T-cell (primary cell): ENCODE data around the gene BHLHA9. TPM values are rescaled to one million over a fixed set of nuclear protein-coding genes. Genes with fewer than 3 reads are reported as not detected.

Experiments
- ATAC-seq, 4 experiments: fragments of 200-7000 bp in 3 of 4; fragments of 150-1000 bp in 1 of 4; cut with Tn5 transposase; replicated peaks in 1 of 4; 1 replicate in 3 of 4; 2 replicates in 1 of 4; pipeline ENCODE4 v1.10.0; 2021; ENCODE audit warnings: moderate library complexity in 3 of 4, mild to moderate bottlenecking in 2 of 4, moderate number of reproducible peaks in 1 of 4
- CTCF ChIA-PET, 2 donors: fragments of 300-600 bp; sonication (Branson Sonifier 250); formaldehyde crosslinking; loops; one replicate each; lab custom pipeline; 2022; ENCODE audit warnings: antibody characterized with exemption in 2 of 2; lab: Charles Lee
- POLR2A ChIA-PET, 2 donors: fragments of 300-600 bp; sonication (Branson Sonifier 250); formaldehyde crosslinking; loops; one replicate each; lab custom pipeline; 2022; ENCODE audit warnings: antibody characterized with exemption in 2 of 2; lab: Charles Lee
- DNase-seq, 35 experiments: peaks; one replicate each; pipeline versions ENCODE4 v3.0.0 to v3.0.0-alpha.2; 2013 to 2023
- H3K27ac ChIP-seq: one replicate; pipeline ENCODE4 v1.5.1; 2013; ENCODE audit warnings: low read length
- H3K27me3 ChIP-seq, 2 experiments: replicated peaks in 1 of 2; 1 replicate in 1 of 2; 2 replicates in 1 of 2; pipeline versions ENCODE4 v1.6.1 to v1.7.0; 2013; ENCODE audit warnings: low read length in 1 of 2, mixed read lengths in 1 of 2; ENCODE audit not compliant: control insufficient read depth in 2 of 2, insufficient read depth in 2 of 2; ENCODE audit errors: extremely low read depth in 1 of 2
- H3K36me3 ChIP-seq, 2 donors: 1 replicate in 1 of 2; 2 replicates in 1 of 2; pipeline versions ENCODE4 v1.6.1 to v1.7.0; 2013; ENCODE audit warnings: low read length in 1 of 2; ENCODE audit not compliant: control insufficient read depth in 2 of 2, insufficient read depth in 1 of 2; ENCODE audit errors: extremely low read depth in 1 of 2
- H3K4me1 ChIP-seq, 2 experiments: 1 replicate in 1 of 2; 2 replicates in 1 of 2; pipeline versions ENCODE4 v1.6.1 to v1.7.0; 2013; ENCODE audit warnings: low read length in 2 of 2, mixed read lengths in 1 of 2; ENCODE audit not compliant: insufficient read depth in 2 of 2, control insufficient read depth in 1 of 2; ENCODE audit errors: extremely low read depth in 1 of 2
- H3K4me3 ChIP-seq, 2 donors: 1 replicate in 1 of 2; 2 replicates in 1 of 2; pipeline versions ENCODE4 v1.5.1 to v1.7.0; 2013; ENCODE audit warnings: mild to moderate bottlenecking in 2 of 2, low read length in 1 of 2, moderate library complexity in 1 of 2; ENCODE audit not compliant: control insufficient read depth in 1 of 2; ENCODE audit errors: extremely low read depth in 1 of 2
- H3K9me3 ChIP-seq: 2 replicates; pipeline ENCODE4 v1.7.0; 2013
- H3K27ac Mint-ChIP-seq, 2 donors: one replicate each; pipeline ENCODE4 v1.8.0; 2020 to 2021; ENCODE audit warnings: mild to moderate bottlenecking in 2 of 2, mixed read lengths in 2 of 2
- H3K27me3 Mint-ChIP-seq, 2 donors: one replicate each; pipeline ENCODE4 v1.8.0; 2021 to 2022; ENCODE audit warnings: mixed read lengths in 2 of 2
- H3K36me3 Mint-ChIP-seq: one replicate; pipeline ENCODE4 v1.8.0; 2021; ENCODE audit warnings: mixed read lengths
- H3K4me1 Mint-ChIP-seq, 3 donors: one replicate each; pipeline ENCODE4 v1.8.0; 2020 to 2022; ENCODE audit warnings: mixed read lengths in 3 of 3, mild to moderate bottlenecking in 1 of 3
- H3K4me3 Mint-ChIP-seq, 3 donors: one replicate each; pipeline ENCODE4 v1.8.0; 2020 to 2022; ENCODE audit warnings: mild to moderate bottlenecking in 3 of 3, mixed read lengths in 3 of 3, moderate library complexity in 3 of 3
- H3K9me3 Mint-ChIP-seq, 3 donors: one replicate each; pipeline ENCODE4 v1.8.0; 2020 to 2022; ENCODE audit warnings: mixed read lengths in 3 of 3
- WGBS: methylation state at CpG from one replicate; pipeline ENCODE4 v1.1.5; 2013; ENCODE audit warnings: missing lambda C conversion rate; ENCODE audit not compliant: insufficient coverage; 5-methylcytosine and 5-hydroxymethylcytosine counted together
- total RNA-seq, 35 experiments: library from RNA in 6 of 35; stranded (reverse) in 6 of 35; fragments of 120-200 nt in 1 of 35; gene quantifications; one replicate each; pipeline versions ENCODE4 v1.2.1 to v1.2.4 and lab custom pipeline; 2013 to 2026

BHLHA9 gene
- not detected for total RNA-seq
- total RNA-seq (2013): not detected
- total RNA-seq (lab: John Stamatoyannopoulos, UW): 0 to 0.05 (median 0) reads per million in 29 experiments

DNA sequence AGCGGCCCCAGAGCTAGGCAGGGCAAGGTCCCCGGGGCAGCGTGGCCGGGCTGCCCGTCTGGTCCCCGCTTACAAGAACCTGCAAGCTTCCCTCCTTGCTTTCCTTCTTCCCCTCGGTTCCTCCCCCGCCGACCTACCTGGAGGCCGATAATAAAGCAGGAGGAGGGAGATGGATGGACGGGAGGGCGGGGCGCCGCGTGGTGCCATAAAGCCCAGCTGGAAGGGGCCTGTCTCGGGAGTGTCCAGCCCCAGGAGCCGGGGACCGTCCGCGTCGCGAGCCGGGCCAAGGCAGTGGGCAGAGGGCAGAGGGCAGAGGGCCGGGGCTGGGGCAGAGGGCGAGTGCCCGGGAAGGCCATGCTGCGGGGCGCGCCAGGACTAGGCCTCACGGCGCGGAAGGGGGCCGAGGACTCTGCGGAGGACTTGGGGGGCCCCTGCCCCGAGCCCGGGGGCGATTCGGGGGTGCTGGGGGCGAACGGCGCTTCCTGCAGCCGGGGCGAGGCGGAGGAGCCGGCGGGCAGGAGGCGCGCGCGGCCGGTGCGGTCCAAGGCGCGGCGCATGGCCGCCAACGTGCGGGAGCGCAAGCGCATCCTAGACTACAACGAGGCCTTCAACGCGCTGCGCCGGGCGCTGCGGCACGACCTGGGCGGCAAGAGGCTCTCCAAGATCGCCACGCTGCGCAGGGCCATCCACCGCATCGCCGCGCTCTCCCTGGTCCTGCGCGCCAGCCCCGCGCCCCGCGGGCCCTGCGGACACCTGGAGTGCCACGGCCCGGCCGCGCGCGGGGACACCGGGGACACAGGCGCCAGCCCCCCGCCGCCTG is at the start of gene BHLHA9:
BHLHA9 (plus strand) TSS at position 235 of the 820 bp plus-strand sequence; CDS start at position 355, 120 bp downstream.
- no peaks in the 10 kb centered on the region for H3K9me3 Mint-ChIP-seq
- POLR2A ChIA-PET: no interaction called here
- no peak for ATAC-seq
- H3K27me3 Mint-ChIP-seq: peaks cover 10 to 29% of the 10 kb centered on the region in 2 donors
- H3K27ac Mint-ChIP-seq: no peak within 1 kb of the TSS
- CTCF ChIA-PET: no interaction called here
- Histone ChIP-seq H3K9me3 (no peaks in the 10 kb centered on the region), H3K27ac (no peak within 1 kb of the TSS), H3K4me3 (no peak within 1 kb of the TSS), H3K4me1 (peaks cover 4 to 23% of the 10 kb centered on the region in 2 experiments), H3K27me3 (peaks cover 0 to 39% of the 10 kb centered on the region in 2 experiments), H3K36me3 (no peaks in the 10 kb centered on the region)
- no peaks in the 10 kb centered on the region for H3K36me3 Mint-ChIP-seq
- peaks cover 12 to 20% (median 20%) of the 10 kb centered on the region in 3 donors for H3K4me1 Mint-ChIP-seq
- peak in 1 of 35 experiments; percentile 5 for DNase-seq
- H3K4me3 Mint-ChIP-seq: peak within 1 kb of the TSS; percentile 82 to 94 (median 87)
- WGBS: 15% methylated on average over 80 of the region's 93 CpGs

GRCh38 chr17:1221209-1221608 is 49.0 kb upstream of the BHLHA9 start:
- 80% methylated on average over 1 of the region's 7 CpGs for WGBS
- ChIA-PET CTCF (no interaction called here), POLR2A (no interaction called here)
- H3K4me3 ChIP-seq: no peak overlapping the region
- ATAC-seq (no peak), DNase-seq (no peak)
- no peak overlapping the region for H3K27ac Mint-ChIP-seq
- H3K27me3 ChIP-seq: peaks cover 0 to 19% of the 10 kb centered on the region in 2 experiments
- H3K36me3 Mint-ChIP-seq: no peaks in the 10 kb centered on the region
- no peak overlapping the region for H3K4me3 Mint-ChIP-seq
- no peak overlapping the region for H3K27ac ChIP-seq
- no peaks in the 10 kb centered on the region for H3K4me1 Mint-ChIP-seq
- H3K27me3 Mint-ChIP-seq: peaks cover 9% of the 10 kb centered on the region in 2 donors
- H3K4me1 ChIP-seq: no peaks in the 10 kb centered on the region
- no peaks in the 10 kb centered on the region for H3K9me3 ChIP-seq
- no peaks in the 10 kb centered on the region for H3K9me3 Mint-ChIP-seq
- H3K36me3 ChIP-seq: no peaks in the 10 kb centered on the region

DNA sequence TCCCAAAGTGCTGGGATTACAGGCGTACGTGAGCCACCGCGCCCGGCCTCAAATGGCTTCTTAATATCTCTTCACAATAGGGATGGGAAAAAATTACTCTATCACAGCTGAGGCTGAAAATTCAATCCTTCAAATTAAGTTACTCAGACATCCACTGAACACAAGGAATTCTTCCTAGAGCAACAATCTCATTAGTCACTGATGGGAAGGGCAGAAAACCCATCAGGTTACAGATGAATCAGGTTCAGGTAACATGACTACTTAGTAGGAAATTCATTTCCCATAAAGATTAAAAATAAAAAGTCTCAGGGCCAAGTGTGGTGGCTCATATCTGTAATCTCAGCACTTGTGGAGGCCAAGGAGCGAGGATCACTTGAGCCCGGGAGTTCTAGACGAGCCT is 47.9 kb upstream of the BHLHA9 start:
- DNase-seq (no peak), ATAC-seq (no peak)
- H3K27me3 ChIP-seq: peaks cover 0 to 16% of the 10 kb centered on the region in 2 experiments
- Mint-ChIP-seq H3K4me3 (no peak overlapping the region), H3K36me3 (no peaks in the 10 kb centered on the region), H3K27me3 (peaks cover 8 to 14% of the 10 kb centered on the region in 2 donors), H3K4me1 (peaks cover 0 to 3% (median under 1%) of the 10 kb centered on the region in 3 donors), H3K9me3 (no peaks in the 10 kb centered on the region), H3K27ac (no peak overlapping the region)
- no peak overlapping the region for H3K27ac ChIP-seq
- POLR2A ChIA-PET: no interaction called here
- CTCF ChIA-PET: no interaction called here
- H3K9me3 ChIP-seq: no peaks in the 10 kb centered on the region
- WGBS: 82% methylated on average over 5 of the region's 8 CpGs
- H3K36me3 ChIP-seq: no peaks in the 10 kb centered on the region
- no peak overlapping the region for H3K4me3 ChIP-seq
- H3K4me1 ChIP-seq: no peaks in the 10 kb centered on the region

DNA sequence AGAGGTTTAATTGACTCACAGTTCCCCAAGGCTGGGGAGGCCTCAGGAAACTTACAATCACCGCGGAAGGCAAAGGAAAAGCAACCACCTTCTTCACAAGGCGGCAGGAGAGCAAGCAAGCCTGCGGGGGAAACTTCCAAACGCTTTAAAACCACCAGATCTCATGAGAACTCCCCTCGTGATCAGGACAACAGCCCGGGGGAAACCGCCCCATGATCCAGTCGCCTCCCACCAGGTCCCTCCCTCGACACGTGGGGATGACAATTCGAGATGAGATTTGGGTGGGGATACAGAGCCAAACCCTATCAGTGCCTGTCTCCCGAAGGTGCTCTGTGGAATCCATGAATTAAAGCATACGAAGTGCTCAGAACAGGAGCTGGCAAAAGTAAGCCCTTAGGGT is 46.6 kb upstream of the BHLHA9 start:
- Mint-ChIP-seq H3K9me3 (no peaks in the 10 kb centered on the region), H3K36me3 (no peaks in the 10 kb centered on the region), H3K27me3 (peaks cover 18 to 24% of the 10 kb centered on the region in 2 donors), H3K27ac (no peak overlapping the region), H3K4me1 (peaks cover 6 to 12% (median 10%) of the 10 kb centered on the region in 3 donors), H3K4me3 (no peak overlapping the region)
- ChIA-PET CTCF (no interaction called here), POLR2A (no interaction called here)
- no peak overlapping the region for H3K4me3 ChIP-seq
- peaks cover 0 to 28% of the 10 kb centered on the region in 2 experiments for H3K27me3 ChIP-seq
- WGBS: 86% methylated on average over 2 of the region's 14 CpGs
- no peaks in the 10 kb centered on the region for H3K9me3 ChIP-seq
- ATAC-seq: no peak
- no peak for DNase-seq
- H3K27ac ChIP-seq: no peak overlapping the region
- H3K36me3 ChIP-seq: no peaks in the 10 kb centered on the region
- H3K4me1 ChIP-seq: peaks cover 0 to 8% of the 10 kb centered on the region in 2 experiments

GRCh38 chr17:1224330-1224729 is 45.9 kb upstream of the BHLHA9 start:
- no peak for DNase-seq
- ChIA-PET CTCF (no interaction called here), POLR2A (no interaction called here)
- H3K36me3 ChIP-seq: no peaks in the 10 kb centered on the region
- H3K4me1 Mint-ChIP-seq: peaks cover 6 to 12% (median 10%) of the 10 kb centered on the region in 3 donors
- H3K27ac Mint-ChIP-seq: no peak overlapping the region
- no peaks in the 10 kb centered on the region for H3K36me3 Mint-ChIP-seq
- H3K27ac ChIP-seq: no peak overlapping the region
- H3K9me3 ChIP-seq: no peaks in the 10 kb centered on the region
- ATAC-seq: no peak
- H3K4me3 ChIP-seq: no peak overlapping the region
- H3K9me3 Mint-ChIP-seq: no peaks in the 10 kb centered on the region
- H3K27me3 Mint-ChIP-seq: peaks cover 18 to 24% of the 10 kb centered on the region in 2 donors
- WGBS: 80% methylated on average over 2 of the region's 7 CpGs
- H3K4me1 ChIP-seq: peaks cover 0 to 10% of the 10 kb centered on the region in 2 experiments
- H3K27me3 ChIP-seq: peaks cover 0 to 28% of the 10 kb centered on the region in 2 experiments
- no peak overlapping the region for H3K4me3 Mint-ChIP-seq

DNA sequence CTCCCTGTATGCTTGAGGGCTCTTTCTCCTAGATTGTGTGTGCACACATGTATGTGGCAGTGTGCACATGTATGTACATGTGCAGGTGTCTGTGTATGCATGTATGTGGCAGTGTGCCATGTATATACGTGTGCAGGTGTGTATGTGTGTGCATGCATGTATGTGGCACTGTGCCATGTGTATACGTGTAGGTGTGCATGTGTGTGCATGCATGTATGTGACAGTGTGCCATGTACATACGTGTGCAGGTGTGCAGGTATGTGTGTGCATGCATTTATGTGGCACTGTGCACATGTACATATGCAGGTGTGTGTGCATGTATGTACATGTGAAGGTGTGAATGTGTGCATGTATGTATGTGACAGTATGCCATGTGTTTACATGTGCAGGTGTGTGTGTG is 43.9 kb upstream of the BHLHA9 start:
- Histone ChIP-seq H3K36me3 (no peaks in the 10 kb centered on the region), H3K9me3 (no peaks in the 10 kb centered on the region), H3K27me3 (peaks cover 0 to 38% of the 10 kb centered on the region in 2 experiments), H3K4me1 (peaks cover 0 to 17% of the 10 kb centered on the region in 2 experiments), H3K4me3 (no peak overlapping the region), H3K27ac (no peak overlapping the region)
- ATAC-seq: no peak
- H3K36me3 Mint-ChIP-seq: no peaks in the 10 kb centered on the region
- CTCF ChIA-PET: no interaction called here
- H3K4me1 Mint-ChIP-seq: peaks cover 13 to 18% (median 15%) of the 10 kb centered on the region in 3 donors
- peaks cover 24 to 38% of the 10 kb centered on the region in 2 donors for H3K27me3 Mint-ChIP-seq
- no peak overlapping the region for H3K4me3 Mint-ChIP-seq
- 73% methylated on average over 3 of the region's 3 CpGs for WGBS
- H3K9me3 Mint-ChIP-seq: no peaks in the 10 kb centered on the region
- no peak for DNase-seq
- POLR2A ChIA-PET: no interaction called here
- no peak overlapping the region for H3K27ac Mint-ChIP-seq
